Left kidney (tissue), 2 donors: ENCODE measurements around the gene FGF2. TPM values are rescaled to one million over a fixed set of nuclear protein-coding genes. Genes with fewer than 3 reads are reported as not detected.

Experiments used
- DNase-seq: peaks from one replicate; pipeline ENCODE4 v3.0.0-alpha.2; 2013
- polyA plus RNA-seq: library from polyadenylated mRNA; unstranded; fragments of 120-200 nt; gene quantifications from one replicate; pipeline ENCODE4 v1.2.1, GENCODE V29; 2013; ENCODE audit not compliant: insufficient read length

The FGF2 gene
- polyA plus RNA-seq, 1 donor, result 9.4 TPM

DNA sequence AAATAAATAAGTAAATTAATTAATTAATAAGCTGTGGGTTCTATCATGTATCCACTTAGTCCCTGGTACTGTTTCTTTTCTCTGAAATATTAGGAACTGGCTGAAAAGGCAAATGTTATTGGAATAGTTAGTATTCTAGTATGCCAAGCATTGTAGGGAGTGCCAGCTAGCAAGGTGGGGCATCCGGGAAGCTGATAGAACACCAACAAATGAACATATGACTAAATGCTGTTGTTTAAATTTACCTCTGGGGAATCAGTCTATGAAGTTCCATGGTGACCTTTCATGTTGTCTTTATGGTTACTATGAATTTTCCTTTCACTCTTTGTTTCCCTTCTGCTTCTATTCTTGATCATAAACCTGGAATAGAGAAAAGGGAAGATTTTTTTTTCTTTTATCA is 63.1 kb downstream of the FGF2 start:
- no peak for DNase-seq

- DNase-seq, result no peak
Observed at GRCh38 chr4:122890147-122890795, 63.6 kb downstream of the FGF2 start.

GRCh38 chr4:122894827-122895226 is 68.2 kb downstream of the FGF2 start:
- DNase-seq, result no peak

DNA sequence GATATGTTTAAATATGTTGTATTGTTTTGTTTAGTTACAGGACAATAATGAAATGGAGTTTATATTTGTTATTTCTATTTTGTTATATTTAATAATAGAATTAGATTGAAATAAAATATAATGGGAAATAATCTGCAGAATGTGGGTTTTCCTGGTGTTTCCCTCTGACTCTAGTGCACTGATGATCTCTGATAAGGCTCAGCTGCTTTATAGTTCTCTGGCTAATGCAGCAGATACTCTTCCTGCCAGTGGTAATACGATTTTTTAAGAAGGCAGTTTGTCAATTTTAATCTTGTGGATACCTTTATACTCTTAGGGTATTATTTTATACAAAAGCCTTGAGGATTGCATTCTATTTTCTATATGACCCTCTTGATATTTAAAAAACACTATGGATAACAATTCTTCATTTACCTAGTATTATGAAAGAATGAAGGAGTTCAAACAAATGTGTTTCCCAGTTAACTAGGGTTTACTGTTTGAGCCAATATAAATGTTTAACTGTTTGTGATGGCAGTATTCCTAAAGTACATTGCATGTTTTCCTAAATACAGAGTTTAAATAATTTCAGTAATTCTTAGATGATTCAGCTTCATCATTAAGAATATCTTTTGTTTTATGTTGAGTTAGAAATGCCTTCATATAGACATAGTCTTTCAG is 68.8 kb downstream of the FGF2 start:
- no peak for DNase-seq

- DNase-seq, result no peak
Observed at GRCh38 chr4:122896270-122896669, 69.6 kb downstream of the FGF2 start.

GRCh38 chr4:122898370-122899150 is 71.9 kb downstream of the FGF2 start:
- DNase-seq, result no peak

GRCh38 chr4:122899682-122900081 is 73.1 kb downstream of the FGF2 start:
- DNase-seq, result no peak

DNA sequence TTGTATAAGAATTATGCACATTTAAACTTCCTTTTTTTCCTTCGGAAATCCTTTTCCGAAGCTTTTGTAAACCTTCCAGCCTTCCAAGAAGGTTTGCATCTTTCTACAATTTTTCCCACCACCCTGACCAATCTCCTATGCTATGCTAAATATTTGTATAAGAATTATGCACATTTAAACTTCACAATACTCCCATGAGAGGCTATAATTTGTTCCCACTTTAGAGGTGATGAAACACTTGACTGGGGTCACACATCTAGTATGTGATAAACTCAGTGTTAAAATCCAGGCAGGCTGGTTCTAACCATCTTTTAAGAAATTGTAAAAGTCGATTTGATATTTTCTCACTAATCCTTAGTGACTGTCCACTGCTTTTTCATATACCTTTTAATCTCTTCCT is 73.7 kb downstream of the FGF2 start:
- no peak for DNase-seq

GRCh38 chr4:122901247-122902010 is 74.8 kb downstream of the FGF2 start:
- DNase-seq, result no peak

- no peak for DNase-seq
Observed at GRCh38 chr4:122903766-122904288, 77.2 kb downstream of the FGF2 start.

- DNase-seq, result no peak
Observed at GRCh38 chr4:122906859-122907305, 80.3 kb downstream of the FGF2 start.

DNA sequence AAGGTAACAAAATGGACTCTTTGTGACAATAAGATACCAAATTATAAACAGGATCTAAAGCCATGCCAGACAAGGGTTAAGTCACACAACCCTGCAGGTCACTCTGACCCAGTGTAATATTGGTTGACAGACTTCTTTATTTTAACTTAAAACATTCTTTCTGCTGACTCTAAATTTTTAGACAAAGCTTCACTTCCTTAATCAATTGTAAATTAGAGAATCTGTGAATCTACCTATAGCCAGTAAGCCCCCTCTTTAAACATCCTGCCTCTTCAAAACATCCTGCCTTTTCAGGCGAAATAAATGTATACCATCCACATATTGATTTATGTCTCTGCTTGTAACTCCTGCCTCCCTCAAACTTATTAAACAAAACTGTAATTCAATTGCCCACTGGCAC is 81.6 kb downstream of the FGF2 start:
- DNase-seq, result no peak

DNA sequence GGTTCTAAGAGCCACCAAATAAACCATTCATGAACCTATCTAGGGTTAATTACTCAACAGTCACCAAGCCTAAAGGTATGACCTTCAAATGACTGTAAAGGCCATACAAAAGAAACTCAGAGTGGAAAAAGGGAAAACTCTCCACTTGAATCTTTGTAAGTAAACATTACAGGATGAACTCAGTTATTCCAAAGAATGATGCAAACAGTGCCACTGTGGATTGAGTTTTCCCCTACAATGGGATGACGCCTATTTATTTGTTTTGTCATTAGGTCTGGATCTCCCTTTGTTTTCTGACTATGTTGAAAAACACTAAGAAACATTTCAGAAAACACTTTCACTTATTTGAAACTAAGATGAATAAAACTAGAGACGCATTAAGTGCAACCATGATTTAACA is 83.1 kb downstream of the FGF2 start:
- DNase-seq, result no peak

DNA sequence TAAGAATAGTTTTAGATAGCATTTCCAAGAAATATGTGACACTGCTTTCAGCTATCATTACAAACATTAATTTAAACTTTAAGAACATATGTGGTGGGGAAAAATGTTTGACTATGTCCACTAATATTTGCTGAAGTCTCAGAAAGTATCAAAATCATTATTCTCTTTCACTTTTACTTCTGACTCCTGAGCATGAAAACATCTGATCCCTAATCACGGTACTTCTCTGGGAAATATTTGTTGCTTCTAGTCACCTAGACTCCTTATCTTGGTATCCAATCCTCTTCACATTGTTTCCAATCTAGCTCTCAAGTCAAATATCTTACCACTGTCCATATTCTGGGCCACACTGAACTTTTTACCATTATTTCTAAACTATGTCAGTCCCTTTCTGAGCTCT is 85.0 kb downstream of the FGF2 start:
- DNase-seq, result no peak

DNA sequence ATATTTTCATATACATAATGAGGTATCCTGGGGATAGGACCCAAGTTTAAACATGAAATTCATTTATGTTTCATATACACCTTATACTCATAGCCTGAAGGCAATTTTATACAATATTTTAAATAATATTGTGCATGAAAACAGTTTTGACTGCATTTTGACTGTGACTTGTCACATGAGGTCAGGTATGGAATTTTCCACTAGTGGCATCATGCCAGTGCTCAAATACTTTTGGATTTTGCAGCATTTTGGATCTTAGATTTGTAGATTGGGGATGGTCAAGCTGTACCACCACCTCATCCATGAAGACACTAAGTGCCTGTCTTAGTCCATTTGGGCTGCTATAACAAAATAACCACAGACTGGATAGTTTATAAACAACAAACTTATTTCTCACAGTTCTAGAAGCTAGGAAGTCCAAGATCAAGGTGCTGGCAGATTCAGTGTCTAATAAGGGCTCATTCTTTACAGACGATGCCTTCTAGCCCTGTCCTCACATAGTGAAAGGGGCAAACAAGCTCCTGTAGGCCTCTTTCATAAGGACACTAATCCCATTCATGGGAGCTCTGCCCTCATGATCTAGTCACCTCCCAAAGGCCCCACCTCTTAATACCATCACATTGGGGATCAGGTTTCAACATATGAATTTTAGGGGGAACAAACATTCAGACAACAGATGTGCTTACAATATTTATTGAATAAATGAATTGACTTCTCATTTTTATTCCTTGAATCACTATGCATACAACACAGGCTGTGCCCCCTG is 86.4 kb downstream of the FGF2 start:
- no peak for DNase-seq

DNA sequence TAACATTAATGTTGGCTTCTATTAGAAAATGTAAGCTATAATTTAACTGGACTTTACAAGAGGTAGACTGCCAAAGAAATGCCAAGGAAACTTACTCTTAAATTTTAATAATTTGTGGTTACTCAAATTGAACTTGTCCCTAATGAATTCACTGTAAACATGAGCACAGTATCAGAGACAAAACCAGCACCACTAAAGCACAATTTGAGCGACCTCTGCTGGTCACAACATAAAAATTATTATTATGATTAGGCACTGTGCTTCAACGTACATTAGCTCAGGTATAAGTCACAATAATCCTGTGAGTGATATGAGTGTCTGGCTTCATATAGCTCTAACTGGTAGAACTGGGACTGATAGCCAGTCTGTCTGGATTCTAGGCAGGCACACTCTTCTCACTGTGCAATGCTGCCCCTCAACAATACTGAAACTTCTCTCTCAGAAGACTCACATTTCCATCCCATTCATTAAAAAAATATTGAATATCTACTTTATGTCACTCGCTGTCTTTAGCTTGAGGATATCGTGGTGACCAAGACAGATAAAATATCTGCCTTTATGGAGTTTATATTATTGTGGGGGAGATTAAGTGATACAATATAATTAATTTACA is 87.8 kb downstream of the FGF2 start:
- DNase-seq, result peak; percentile 50

DNA sequence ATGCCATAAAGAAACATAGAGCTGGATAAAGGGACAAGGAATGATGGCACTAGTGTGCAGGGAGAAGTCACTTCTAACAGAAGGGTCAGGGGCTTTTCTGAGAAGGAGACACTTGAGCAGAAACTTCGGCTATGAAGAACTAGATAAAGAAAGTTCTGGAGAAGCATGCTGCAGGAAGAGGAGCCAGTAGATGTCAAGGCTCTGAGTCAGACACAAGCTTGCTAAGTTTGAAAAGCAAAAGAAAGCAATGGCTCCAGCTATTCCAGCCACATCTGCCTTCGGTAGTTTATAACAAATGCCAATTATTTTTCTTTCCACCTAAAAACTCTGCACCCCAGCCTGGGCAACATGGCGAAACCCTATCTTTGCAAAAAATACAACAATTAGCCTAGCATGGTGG is 88.3 kb downstream of the FGF2 start:
- DNase-seq, result no peak

- DNase-seq, result no peak
Observed at GRCh38 chr4:122917731-122918130, 91.1 kb downstream of the FGF2 start.

DNA sequence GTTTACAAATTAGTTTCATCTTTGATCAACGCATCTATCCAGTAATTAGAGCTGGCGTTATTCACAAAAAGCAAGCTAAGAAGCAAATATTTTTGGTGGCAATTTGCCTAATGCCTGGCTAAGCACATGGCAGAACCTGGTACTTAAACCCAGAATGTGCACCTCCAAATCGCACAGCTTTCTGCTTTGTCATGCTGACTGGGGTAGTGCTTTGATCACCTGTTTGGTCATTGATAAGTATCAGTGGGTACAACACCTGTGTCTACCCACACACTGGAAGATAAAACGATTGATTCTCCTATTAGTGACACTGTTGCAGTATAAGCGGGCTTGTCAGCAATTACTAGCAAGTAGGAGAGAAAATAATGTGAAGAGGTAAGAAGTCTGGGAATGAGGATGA is 93.8 kb downstream of the FGF2 start:
- no peak for DNase-seq

DNA sequence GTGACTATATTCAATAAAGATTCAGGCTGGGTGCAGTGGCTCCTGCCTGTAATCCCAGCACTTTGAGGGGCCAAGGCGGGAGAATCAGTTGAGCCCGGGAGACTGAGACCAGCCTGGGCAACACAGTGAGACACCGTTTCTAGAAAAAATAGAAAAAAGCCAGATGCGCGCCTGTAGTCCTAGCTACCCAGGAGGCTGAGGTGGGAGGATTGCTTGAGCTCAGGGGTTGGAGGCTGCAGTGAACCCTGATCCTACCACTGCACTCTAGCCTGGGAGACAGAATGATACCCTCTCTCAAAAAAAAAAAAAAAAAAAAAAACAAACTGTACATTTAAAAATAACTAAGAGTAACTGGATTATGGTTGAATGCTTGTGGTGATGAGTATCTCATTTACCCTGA is 94.7 kb downstream of the FGF2 start:
- no peak for DNase-seq
